NCI-H510A treated with DMSO at 0.1 percent for 48 hours (cell line): ENCODE measurements around the gene GPC6.

Experiments
- DNase-seq: peaks from one replicate; lab custom pipeline; 2025; lab: John Stamatoyannopoulos, UW

The GPC6 gene

DNA sequence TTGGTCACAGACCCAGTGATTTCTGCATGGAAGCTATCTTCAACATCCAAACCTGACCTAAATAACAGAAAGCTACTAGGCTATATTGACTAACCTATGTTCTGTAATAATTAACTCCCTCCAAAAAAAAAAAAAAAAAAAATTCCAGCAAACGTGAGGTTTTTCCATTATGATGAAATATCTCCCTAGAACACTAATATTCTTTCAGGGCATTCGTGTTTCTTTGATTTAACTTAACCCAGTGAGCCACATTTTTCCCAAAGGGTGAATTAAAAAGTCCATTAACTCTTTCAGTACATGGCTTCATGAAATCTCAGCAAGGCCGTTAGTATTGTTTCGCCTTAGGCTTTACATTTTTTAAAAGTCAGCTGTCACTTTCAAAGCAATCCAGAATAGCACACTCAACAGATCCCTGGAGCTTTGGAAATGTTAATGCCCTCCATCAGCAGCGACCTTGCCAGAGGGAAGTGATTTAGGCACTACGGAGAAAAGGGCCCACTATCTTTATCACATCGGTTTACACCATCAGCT is 1077.1 kb downstream of the GPC6 start:
- no peak for DNase-seq

- DNase-seq: no peak
Observed at GRCh38 chr13:94305033-94305432, 1078.4 kb downstream of the GPC6 start.

- DNase-seq: no peak
Observed at GRCh38 chr13:94305463-94305862, 1078.9 kb downstream of the GPC6 start.

GRCh38 chr13:94305934-94306333 is 1079.3 kb downstream of the GPC6 start:
- DNase-seq: no peak

GRCh38 chr13:94308832-94309231 is 1082.2 kb downstream of the GPC6 start:
- no peak for DNase-seq

DNA sequence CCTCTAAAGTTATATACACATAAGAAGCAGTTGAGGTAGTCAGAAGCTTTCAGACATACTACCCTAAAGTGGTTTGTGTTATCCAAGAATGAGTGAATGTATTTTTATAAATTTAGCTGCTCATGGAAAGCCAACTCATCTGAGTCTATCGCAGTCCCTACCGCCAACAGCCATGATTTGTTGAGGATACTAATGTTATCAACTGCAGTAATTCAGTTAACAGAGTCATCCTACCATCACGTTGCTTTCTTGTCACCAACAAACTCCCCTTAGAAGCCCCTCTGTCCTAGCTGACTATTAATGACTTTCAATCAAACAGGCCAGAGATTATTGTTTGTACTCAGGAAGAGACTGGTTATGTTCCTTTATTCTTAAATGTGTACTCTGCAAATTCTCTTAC is 1083.0 kb downstream of the GPC6 start:
- DNase-seq: no peak

DNA sequence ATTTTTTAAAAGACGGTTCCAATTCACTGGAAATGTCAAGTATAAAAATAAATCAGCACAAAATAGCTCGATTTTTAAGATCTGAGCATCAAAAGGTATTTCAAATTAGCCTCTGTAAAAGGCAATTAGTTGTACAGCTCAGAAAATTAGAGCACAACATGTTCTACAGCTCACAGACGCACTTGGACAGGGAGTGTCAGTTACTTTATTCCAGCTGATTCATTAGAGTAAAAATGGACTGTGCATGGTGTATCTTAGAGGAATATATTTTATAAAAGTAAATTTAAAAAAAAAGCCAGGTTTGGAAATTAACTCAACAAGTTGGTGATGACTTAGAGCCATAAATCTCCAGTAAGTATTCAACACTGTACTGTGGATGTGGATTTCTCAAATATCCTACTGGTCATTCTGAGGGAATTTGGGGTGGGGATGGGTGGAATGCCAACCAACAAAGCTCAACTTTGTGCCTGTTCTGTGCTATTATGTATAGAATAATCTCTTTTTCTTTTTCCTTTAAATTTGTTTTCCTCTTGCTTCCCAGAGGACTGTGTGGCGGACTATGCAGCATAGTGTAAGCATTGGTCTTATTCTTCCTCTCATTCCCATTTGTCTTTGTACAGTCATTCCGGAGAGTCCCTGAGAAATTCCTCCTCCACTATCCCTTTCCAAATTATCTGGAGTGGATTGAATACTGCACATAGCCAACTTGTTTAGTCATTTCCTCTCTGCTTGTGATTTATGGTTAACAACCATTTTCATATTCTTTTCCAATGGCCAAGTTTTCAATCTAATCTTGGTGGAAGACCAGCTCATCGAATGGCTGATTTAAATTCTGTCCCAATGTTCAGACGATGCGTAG is 1083.6 kb downstream of the GPC6 start:
- no peak for DNase-seq

- DNase-seq: no peak
Observed at GRCh38 chr13:94311893-94312292, 1085.3 kb downstream of the GPC6 start.

DNA sequence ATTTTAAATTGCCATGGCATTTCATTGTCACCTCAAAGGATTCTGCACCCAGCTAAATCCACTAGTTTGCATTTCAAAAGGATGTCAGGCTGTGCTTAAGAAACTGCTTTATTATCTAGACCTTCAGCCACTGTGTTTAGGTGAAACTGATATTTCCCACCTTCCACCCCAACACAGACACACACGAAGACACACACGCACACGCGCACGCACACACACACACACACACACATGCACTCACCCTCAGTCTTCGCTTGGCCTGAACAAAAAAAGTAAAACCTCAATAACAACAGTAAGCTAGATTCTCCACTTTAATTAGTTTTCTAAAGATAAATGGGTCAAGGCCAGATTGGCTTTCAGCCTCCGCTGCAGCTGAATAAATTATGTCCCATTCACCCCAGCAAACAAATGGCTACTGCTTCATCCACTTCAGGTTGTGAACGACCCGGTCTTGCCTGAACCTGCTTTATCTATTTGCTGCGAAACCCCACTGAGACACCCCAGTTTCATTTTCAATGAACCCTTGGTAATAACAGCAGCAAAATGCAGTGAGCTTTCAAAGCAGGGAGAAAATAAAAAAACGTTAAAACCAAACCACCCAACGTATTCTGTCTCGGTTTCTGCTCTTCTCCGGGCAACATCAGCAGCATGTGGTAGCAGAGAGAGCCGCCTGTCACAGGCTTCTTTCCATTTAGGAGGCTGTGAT is 1086.1 kb downstream of the GPC6 start:
- no peak for DNase-seq

GRCh38 chr13:94313321-94313910 is 1086.8 kb downstream of the GPC6 start:
- DNase-seq: no peak

GRCh38 chr13:94313926-94314325 is 1087.3 kb downstream of the GPC6 start:
- DNase-seq: no peak

- DNase-seq: no peak
Observed at GRCh38 chr13:94315188-94315587, 1088.6 kb downstream of the GPC6 start.

GRCh38 chr13:94317063-94317491 is 1090.5 kb downstream of the GPC6 start:
- DNase-seq: no peak

DNA sequence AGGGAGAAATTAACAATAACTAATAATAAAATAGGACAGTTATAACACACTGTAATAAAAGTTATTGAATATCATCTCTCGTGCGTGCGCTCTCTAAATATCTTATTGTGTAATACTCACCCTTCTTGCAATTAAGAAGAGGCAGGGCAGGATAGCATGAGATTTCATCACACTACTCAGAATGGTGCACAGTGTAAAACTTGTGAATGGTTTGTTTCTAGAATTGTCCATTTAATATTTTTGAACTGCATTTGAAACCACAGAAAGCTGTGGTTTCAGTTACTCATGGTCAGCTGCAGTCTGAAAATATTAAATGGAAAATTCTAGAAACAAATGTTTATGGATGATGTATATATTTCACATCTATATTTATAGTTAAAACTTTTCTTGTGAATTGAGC is 1091.8 kb downstream of the GPC6 start:
- DNase-seq: no peak

DNA sequence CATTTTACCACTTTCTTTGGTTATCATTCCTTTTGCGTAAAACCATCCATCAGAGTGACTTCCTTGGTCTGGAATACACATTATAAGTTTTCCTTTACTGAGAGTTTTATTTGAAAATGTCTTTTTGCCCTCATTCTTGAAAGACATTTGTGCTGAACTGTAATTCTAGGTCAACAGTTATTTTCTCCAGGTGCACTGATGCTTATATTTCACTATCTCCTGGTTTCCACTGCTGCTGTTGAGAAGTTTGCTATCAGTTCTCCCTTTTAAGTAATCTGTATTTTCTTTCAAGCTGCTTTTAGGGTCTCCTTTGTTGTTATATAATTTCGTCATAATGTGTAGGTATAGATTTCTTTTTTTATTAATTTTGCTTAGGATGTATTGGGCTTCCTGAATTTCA is 1092.9 kb downstream of the GPC6 start:
- DNase-seq: no peak

DNA sequence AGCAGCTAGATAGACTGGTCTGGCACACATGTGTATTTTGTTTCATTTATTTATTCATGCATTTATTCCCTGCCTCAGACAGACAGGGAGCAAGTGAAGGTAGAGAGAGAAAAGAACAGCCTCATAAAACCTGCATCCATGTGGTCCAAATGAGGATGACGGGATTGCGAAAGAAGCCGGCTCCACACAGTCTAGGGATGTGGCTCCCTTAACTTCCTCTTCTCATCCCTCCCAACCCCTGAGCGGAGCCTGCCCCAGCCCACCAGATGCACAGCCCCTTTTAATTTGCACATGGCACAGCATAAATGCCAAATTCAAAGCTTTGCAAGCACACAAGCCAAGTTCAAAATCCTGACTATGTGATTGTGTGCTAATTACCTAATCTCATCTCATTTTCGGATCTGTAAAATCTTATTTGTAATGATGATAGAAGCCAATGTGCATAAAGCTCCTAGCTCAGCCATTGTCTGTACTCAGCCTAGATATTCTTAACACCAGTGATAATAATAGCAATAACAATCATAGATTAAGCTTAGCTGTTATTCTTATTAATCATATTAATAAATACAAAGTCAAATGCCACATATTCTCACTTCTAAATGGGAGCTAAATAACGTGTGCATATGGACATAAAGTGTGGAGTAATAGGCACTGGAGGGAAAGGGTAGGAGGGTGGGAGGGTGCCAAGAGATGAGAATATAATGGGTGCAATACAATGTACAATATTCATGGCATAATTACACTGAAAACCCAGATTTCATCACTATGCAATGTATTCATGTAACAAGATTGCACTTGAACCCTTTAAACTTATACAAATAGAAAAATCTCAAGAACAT is 1096.5 kb downstream of the GPC6 start:
- no peak for DNase-seq

DNA sequence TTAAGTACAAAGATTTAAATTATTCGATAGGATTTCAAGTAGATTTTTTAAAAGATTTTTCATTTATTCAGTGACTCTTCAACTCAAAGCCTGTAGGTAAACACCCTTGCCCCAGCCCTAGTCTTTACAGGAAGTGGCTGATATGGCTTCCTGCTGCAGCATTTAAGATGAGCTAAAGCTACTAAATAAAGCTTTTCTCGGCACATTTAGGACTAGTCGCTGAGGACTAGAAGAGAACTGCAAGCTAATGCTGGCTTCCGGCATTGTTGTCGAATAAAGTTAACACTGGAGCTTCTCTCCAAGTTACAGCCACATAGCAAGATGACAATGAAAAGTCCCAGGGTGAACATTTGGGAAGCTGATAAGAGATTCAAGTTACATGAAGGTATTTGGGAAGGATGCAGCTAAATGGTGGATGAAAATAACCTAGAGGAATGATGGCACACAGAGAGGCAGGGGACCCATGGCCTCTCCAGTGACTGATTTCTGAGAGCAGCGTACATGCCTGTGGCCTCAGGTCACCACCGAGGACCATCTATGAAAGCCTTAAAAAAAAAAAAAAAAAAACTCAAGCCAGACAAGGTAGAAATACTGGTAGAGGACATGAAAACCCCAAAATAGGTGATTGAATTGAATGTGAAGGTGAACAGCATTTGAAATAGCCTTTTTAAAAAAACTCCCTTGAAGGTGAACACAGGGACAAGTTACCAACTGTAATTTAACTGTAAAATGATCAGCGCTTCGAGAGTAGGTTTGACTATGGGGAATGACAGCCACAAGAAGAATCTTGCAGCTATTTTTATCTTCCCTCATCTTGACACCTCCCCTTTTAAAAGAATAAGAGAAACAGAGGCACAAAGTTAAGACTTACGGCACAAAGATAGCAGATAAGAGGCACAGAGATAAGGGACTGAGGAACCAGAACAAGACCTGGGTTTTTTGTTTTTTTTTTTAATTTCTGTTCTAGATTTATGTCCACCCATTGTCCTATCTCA is 1097.5 kb downstream of the GPC6 start:
- DNase-seq: no peak

- DNase-seq: no peak
Observed at GRCh38 chr13:94324767-94325540, 1098.3 kb downstream of the GPC6 start.

DNA sequence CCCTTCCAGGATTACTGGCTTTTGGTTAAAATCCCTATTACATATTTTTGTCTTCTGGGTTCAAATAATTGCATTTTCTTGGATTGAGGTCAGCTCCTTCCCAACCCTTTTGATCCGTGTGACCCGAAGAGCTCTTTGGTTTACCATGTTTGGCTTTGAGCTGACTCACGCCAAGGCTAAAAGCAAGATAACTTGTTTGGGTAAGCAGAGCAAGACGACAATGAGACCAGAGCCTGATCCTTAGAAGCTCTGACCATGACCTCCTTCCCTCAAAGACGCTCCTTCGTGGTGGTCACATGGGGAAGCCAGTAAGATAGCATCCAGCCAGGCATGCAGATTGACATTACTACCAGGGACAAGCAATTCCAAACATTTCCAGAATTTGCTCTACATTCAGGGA is 1099.0 kb downstream of the GPC6 start:
- no peak for DNase-seq

- no peak for DNase-seq
Observed at GRCh38 chr13:94327318-94327717, 1100.7 kb downstream of the GPC6 start.
